GM19455 (cell line): ENCODE data around the gene ZNF396.

ENCODE experiments used
- ATAC-seq: cut with Tn5 transposase; IDR thresholded peaks from one replicate; pipeline ENCODE4 v1.9.1; 2021; ENCODE audit not compliant: unreplicated experiment

The ZNF396 gene

DNA sequence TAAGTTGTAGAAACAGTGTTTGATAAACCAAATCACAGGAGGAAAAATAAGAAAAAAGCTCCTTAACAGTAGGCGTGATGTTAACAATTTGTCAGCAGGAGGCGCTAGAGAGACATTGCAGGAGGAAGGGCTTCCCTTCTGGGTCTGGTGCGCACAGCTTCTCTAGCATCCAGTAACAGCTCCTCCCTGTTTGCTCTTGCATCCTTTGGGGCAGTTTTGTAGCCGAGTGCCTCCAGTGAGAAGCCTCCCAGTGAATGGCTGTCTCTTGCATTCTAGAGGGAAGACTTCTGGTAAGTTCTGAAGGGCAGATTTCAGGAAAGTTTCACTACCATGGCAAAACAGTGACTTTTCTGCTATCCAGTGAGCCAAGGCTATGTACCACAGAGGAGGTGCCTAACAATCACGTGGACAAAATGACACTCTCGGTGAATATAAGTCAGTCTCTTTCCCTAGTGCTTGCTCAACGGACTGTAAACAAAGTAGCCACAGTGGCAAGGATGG, 9.5 kb upstream of the ZNF396 start:
- peak; percentile 72 for ATAC-seq

DNA sequence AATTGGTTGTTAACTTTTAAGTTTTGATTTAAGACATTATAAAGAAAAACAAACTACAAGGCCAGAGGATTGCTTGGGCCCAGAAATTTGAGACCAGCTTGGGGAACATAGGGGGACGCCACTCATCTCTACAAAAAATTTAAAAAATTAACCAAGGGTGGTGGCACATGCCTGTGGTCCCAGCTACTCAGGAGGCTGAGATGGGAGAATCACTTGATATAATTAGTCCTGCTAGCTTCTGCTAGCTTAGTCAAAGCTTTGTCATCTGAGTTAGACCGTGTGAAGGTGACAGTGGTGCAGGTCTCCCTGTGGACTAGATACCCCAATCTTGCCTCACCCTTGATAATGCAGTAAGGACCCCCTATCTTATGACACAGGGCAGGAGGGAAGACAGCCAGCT, 6.0 kb upstream of the ZNF396 start:
- no peak for ATAC-seq

DNA sequence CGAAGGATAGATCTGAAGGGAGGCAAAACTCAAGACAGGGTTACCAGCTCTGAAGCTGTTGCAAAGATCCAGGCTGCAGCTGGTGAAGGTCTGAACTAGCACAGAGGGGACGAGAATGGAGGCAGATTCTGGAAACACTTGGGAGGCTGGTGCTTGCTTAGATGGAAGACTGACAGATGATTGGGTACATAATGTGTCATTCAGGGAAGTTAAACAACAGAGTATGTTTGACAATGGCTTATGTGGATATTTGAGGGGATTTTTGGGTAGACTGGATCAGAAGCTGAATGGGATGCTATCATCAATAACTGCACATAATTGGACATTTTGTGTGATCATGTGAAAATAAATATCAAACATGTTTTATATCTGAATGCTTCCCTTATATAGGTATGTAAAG, 2.3 kb upstream of the ZNF396 start:
- no peak for ATAC-seq

DNA sequence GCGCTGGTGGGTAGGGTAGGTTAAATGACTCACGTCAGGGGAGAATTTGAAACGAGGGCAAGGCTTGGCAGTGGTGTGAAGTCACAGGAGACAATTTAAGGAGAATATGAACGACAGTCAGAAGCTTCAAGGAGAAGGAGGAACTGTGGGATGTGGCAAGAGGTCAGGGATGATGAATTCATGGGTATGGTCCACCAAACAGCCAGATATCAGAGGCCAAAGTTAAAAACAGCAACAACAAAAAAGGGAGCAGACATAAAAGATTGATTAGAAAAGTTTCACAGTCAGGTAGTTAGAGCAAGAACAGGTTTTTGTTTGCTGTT, 1.4 kb upstream of the ZNF396 start:
- no peak for ATAC-seq

DNA sequence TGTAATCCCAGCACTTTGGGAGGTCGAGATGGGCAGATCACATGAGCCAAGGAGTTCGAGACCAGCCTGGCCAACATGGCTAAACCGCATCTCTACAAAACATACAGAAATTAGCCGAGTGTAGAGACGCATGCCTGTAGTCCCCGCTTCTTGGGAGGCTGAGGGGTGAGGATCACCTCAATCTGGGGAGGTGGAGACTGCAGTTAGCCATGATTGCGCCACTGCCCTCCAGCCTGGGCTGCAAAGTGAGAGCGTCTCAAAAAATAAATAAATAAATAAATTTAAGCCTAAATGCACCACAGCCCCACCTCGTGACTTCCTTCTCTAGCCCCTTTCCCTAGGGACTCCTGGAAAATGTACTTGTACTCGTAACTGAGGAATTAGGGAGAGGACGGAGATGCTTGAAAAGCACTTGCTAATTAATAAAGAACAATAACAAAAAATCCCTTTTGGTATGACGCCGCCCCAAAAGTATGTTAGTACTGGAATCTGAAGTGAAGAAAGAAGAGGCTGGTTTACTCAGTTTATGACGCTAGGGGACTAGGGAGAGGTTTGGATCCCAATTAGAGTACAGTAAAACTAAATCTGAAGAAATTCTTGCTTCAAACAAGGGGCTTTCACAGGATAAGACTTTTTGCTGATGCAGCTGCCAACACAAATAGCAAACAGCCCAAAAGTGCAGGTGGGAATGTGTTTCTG, 887 bp upstream of the ZNF396 start:
- ATAC-seq = no peak

DNA sequence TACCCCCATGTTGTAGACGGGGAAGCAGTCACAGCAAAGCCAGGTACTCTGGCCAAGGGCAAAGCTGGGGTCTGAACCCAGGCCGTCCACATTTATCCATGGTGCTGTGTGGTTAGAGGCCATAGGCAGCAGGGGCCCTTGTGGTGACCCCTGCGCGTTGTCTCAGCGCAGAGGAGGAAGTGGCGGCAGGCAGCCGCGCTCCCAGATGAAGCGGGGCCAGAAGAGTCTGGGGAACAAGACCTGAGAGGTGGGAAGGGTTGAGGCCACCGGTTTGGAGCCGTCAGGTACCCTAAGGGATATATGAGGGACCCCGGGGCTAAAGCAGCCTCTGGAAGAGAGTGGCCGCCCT, 770 bp downstream of the ZNF396 start:
- peak; percentile 61 for ATAC-seq

DNA sequence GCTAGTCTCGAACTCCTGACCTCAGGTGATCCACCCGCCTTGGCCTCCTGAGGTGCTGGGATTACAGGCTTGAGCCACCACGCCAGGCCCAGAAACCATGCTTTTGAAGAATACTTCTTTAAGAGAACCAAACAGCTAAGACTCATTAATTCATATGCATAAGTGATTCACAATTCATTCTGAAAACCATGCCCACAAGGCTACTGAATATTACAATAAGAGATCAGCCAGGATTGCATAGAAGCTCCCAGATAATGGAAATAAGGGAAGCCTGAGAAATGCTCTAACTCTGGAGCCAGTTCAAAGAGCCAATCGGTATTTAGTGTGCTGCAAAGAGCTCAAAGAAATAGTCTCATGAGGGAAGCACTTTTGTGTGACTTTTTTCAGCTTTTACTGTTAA, 2.4 kb downstream of the ZNF396 start:
- no peak for ATAC-seq

DNA sequence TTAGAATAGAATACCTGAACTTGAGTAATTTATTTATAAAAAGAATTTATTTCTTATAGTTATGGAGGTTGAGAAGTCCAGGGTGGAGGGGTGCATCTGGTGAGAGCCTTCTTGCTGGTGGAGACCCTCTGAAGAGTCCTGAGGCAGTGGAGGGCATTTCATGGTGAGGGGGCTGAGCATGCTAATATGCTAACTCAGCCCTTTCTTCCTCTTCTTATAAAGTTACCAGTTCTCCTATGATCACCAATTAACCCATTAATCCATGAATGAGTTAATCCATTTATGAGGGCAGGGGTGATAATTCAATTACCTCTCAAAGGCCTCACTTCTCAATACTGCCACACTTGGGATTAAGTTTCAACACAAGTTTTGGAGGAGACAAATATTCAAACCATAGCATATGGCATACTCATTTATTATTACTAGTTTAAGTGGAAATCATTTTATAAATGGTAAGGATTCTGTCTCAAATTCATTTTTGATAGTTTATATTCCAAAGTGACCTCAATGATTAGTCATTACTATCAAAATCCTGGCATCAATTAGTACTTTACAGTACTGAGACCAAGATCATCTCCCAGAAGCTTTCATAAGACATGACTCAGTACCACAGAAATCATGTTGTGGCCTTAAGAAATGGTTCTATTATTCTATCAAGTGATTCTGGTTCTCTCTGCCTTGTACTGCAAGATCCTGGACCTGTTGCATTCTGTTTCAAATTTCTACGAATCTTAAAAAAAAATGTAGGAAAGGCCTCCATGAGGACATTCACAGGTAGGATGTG, 5.5 kb downstream of the ZNF396 start:
- no peak for ATAC-seq

DNA sequence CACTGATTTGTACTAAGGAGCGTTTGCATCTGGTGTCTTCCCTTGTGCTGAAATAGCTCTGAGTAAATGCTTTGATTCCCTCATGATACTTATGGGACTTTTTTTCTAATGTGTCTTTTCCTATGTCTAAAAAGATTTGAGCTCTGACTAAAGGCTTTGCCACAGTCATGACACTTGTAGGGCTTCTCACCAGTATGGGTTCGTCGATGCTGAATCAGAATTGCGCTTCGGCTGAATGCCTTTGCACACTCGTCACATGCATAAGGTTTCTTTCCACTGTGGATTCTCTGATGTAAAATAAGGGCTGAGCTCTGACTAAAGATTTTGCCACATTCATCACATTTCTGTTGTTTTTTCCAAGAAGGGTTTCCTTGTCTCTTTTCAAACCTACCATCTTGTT, 8.0 kb downstream of the ZNF396 start:
- no peak for ATAC-seq

DNA sequence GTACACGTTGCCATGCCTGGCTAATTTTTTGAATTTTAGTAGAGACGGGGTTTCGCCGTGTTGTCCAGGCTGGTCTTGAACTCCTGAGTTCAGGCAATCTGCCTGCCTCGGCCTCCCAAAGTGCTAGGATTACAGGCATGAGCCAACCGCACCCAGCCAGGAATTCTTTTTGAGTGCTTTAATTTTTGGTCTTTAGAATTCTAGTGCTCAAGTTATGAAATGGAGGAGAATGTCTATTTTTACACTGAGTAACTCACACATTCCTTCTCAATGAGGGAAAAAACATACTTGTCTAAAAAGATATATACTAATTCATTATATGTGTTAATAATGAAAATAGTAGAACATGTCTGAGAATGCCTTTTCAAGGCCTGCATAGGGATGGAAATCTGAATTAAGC, 8.5 kb downstream of the ZNF396 start:
- ATAC-seq = no peak

DNA sequence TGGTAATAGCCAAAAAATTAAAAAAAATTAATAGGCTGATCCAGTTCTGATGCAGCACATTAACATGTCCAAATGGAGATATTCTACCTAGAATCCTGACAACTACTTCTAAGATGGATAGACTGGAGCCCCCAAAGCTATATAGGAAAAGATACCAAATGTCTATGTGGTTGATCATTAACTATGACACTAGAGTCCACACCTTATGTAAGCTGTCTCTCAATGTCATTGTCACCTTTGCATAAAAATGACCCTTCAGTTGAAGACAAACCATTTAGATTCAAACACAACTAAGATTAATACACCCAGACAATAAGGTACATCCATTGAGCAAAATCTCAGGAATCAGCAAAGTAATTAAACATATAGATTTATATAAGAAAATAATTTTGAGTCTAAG, 14.6 kb downstream of the ZNF396 start:
- ATAC-seq = no peak

DNA sequence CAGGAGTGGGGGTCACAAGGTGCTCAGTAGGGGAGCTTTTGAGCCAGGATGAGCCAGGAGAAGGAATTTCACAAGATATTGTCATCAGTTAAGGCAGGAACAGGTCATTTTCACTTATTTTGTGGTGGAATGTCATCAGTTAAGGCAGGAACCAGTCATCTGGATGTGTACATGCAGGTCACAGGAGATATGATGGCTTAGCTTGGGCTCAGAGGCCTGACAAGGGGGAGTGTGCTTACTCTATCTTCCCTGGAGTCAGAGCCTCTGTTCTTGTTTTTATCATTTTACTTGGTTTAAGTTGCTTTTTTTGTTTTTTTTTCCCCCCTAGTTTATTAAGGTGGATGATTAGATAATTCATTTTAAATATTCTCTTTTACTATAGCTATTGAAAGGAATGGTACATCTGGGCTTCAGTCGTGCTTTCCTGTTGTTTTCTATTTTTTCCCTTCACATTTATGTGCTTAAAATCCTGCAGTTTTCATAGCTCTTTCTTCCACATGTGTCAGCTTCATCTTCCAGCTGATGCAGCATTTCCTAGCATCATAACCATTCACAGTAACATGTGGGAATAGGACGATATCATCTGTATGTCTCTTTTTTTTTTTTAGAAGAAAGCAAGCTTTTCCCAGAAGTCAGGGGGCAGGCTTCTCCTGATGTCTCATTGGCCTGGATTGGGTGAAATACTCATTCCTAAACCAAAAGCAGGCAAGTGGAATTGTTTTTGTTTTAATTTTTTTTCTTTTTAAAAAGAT, 15.4 kb downstream of the ZNF396 start:
- no peak for ATAC-seq

DNA sequence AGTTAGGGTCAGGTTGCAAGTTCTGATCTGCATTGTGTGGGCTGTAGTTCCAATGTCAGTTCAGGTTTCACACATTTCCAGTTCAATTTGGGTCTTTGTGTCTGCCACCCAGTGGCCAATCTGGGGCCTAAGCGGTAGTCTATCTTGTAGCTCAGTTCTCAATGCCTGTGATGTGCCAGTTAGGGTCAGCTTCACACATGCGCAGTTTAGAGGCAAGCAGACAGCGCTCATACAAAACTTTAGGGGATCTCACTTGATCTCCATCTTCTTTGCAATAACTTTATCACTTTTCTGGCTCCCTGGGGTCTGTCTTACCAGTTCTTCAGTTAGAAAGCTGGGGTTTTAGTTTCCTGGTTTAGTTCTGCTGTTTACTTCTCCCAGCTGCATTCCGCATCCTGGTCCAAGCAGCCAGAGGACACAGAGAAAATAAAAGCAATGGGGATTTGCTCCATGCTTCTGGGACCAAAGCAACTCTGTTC, 22.0 kb downstream of the ZNF396 start:
- peak; percentile 89 for ATAC-seq

DNA sequence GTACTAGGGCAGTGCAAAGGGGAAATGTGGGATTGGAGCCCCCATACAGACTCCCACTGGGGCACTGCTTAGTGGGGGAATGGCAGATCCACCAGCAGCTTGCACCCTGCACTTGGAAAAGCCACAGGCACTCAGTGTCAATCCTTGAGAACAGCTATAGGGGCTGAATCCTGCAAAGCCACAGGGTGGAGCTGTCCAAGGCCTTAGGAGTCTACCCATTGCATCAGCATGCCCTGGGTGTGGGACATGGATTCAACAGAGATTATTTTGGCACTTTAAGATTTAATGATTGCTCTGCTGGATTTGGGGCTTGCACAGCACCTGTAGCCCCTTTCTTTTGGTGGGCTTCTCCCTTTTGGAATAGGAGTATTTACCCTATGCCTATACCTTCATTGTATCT, 24.4 kb downstream of the ZNF396 start:
- ATAC-seq = no peak

DNA sequence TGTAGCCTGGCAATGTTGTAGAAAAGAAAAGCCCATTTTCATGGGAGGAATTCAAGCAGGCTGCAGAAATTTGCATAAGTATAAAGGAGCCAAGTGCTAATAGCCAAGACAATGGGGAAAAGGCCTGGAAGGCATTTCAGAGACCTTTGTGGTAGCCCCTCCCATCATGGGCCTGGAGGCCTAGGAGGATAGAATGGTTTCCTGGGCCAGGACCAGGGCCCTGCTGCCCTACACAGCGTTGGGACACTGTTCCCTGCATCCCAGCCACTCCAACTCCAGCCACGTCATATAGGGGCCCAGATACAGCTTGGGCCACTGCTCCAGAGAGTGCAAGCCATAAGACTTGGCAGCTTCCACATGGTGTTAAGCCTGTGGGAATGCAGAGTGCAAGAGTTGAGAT, 24.9 kb downstream of the ZNF396 start:
- ATAC-seq = no peak

DNA sequence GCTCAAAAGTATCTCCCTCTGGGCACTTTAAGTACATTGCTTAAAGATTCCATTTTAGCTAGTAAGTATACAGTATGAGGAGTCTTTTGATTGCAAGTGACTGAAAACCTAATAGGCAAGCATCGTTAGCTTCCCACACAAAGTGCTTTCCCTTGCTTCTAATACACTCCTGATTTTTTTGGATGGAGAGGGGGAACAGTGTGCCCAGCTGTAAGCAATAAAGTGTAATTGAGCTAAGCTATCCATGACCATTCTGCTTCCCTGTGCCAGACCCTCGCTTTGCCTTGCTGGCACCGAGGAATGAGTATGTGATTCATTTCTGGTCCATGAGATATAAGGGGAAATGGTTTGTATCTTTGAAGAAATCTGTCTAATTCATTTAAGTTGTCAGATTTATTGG, 29.1 kb downstream of the ZNF396 start:
- ATAC-seq = no peak

DNA sequence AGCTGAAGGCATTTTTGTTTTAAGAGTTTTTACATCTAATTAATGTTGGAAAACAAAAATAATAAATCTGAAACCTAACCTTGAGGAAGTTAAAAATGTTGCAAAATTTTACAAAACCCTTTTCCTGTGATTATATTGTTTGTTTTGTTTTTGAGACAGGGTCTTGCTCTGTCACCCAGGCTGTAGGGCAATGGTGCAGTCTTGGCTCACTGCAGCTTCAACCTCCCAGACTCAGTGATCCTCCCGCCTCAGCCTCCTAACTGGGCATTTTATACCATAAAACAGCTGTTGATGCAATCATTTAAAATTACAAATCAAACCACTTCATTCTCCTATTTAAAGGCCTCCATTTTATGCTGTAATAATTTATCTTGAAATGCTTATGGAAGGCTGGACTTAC, 31.2 kb downstream of the ZNF396 start:
- ATAC-seq = no peak

DNA sequence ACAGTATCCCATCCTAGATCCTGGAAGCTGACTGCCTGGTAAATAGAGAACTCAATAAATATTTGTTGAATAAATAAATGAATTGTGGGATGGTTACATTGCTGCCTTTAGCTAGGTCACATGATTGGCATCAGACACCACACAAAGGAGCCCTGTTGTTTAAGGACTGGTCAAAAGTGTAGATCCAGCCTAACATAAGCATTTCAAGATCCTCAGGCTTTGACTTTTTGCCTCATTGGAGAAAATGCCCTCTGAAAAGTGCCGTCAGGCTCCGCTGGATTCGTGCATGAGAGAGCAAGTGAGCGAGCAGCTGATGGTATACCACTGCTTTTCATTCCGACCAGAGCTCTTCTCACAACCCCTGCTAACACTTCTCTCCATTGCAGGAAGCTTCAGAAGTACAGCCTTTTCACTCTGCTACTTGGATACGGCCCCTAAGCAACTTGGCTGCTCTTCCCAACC, 31.6 kb downstream of the ZNF396 start:
- no peak for ATAC-seq

DNA sequence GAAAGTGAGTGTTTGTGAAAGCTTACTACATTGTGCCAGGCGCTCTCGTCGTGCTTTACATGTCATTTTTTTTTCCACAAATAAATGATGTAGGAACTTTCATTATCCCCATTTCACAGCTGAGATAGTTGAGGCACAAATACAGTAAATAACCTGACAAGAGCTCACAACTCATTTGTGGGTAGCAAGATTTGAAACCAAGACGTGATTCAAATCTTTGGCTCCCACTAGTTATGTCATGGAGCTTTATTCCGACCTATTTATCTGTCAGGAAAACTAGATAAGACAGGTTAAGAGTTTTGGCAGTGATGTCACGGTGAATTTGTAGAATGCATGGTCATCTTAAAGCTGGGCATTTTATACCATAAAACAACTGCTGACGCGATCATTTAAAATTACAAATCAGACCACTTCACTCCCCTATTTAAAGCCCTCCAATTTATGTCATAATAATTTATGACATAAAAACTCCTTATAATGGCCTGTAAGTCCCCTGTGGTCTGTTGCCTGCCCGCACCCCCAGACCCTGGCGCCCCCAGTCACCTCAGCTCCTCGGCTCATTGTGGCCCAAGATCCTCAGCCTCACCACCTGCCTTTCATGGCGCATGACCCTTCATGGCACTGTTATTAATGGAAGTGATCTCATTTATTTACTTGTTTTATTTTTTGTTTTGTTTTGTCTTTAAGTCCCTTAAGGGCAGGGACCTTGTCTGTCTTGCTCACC, 32.2 kb downstream of the ZNF396 start:
- ATAC-seq = no peak

DNA sequence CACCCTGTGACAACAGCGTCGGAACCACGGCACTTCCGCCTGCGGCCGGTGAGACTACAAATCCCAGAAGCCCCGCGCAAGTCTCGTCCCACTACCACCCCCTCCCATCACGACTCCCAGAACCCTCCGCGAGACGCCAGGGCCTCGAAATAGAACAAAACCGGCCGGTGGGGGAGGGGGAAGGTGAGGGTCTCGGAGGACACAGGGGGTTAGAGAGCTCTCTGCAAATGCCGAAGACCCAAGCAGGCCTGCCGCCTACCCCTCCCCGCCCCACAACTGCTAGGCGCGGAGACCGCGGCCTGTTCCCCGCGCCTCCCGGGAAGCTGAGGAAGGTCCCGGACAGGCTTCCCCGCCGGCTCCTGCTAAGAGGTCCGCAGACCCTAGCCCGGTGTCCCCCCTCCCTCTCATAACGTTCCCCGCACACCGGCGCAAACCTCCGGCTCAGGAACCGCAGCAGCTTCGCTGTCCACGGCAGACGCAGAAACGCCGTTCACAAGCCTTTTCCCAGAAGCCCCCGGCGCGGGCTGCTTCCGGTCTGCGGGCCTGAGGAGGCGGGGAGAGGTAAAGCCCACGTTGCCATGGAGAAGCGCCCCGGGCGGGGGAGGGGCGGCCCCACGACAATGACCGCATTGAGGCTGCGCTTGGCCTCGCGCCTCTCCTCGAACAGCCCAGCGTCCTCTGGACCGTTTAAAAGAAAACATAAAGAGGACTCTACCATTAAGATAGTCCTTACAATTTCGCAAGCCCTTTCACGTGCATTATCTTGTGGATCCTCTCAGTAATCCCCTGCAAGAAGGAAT, 33.0 kb downstream of the ZNF396 start, which contains the start of gene ZNF24:
Gene ZNF24, minus strand, starts transcription at position 485 of the 800 bp plus-strand sequence. CDS start 3,770 bp downstream, outside the sequence.
- peak; percentile 94 for ATAC-seq
